K562 (cell line): ENCODE measurements around the gene ZMYM4. TPM values are rescaled to one million over a fixed set of nuclear protein-coding genes. Genes with fewer than 3 reads are reported as not detected.

Source experiments
- ADNP ChIP-seq: fragments of 200-800 bp; sonication (Bioruptor generic); IDR thresholded peaks from 2 replicates; pipeline ENCODE4 v1.6.1; 2016; ENCODE audit warnings: missing genetic modification characterization, missing compliant biosample characterization
- CAMTA2 ChIP-seq: fragments of 250-450 bp; sonication (Bioruptor Pico); conservative IDR thresholded peaks from 2 replicates; pipeline ENCODE4 v1.5.1; 2022
- CXXC5 ChIP-seq: fragments of 250-450 bp; sonication (Bioruptor Pico); IDR thresholded peaks from 2 replicates; pipeline ENCODE4 v1.8.0; 2022; ENCODE audit warnings: inconsistent platforms, mild to moderate bottlenecking, moderate library complexity
- DIDO1 ChIP-seq: fragments of 450-650 bp; IDR thresholded peaks from 2 replicates; pipeline ENCODE4 v1.6.1; 2016; ENCODE audit warnings: low read depth, missing biosample characterization, missing genetic modification characterization
- EGR1 ChIP-seq: fragments of 450-650 bp; conservative IDR thresholded peaks from 2 replicates; pipeline ENCODE4 v1.6.1; 2017; ENCODE audit warnings: mild to moderate bottlenecking
- FOS ChIP-seq: IDR thresholded peaks from 3 replicates; pipeline ENCODE4 v1.6.1; 2011; ENCODE audit not compliant: insufficient read length; ENCODE audit errors: extremely low read depth
- HCFC1 ChIP-seq: IDR thresholded peaks from 2 replicates; pipeline ENCODE4 v1.6.1; 2012; ENCODE audit warnings: low read depth, low read length, improper control_type of control experiment
- ILF3 ChIP-seq: fragments of 450-650 bp; IDR thresholded peaks from 2 replicates; pipeline ENCODE4 v1.6.1; 2018; ENCODE audit warnings: antibody characterized with exemption, mild to moderate bottlenecking, moderate library complexity, borderline replicate concordance
- JUN ChIP-seq, 2 experiments: sonication (generic) in 1 of 2; formaldehyde crosslinking in 1 of 2; IDR thresholded peaks; 2 replicates each; pipeline versions ENCODE4 v1.6.1 to v1.8.0; 2012 to 2022; ENCODE audit warnings: borderline replicate concordance in 2 of 2, mild to moderate bottlenecking in 2 of 2, improper control_type of control experiment in 1 of 2, low read depth in 1 of 2, low read length in 1 of 2, missing genetic modification reagents in 1 of 2
- KAT8 ChIP-seq: fragments of 450-650 bp; IDR thresholded peaks from 2 replicates; pipeline ENCODE4 v1.6.1; 2016; ENCODE audit warnings: low read depth, mild to moderate bottlenecking
- MAFF ChIP-seq: IDR thresholded peaks from 2 replicates; pipeline ENCODE4 v1.6.1; 2012; ENCODE audit warnings: low read length, improper control_type of control experiment
- MAFK ChIP-seq: IDR thresholded peaks from 2 replicates; pipeline ENCODE4 v1.6.1; 2011; ENCODE audit warnings: low read length, improper control_type of control experiment
- NFRKB ChIP-seq: fragments of 450-650 bp; IDR thresholded peaks from 2 replicates; pipeline ENCODE4 v1.6.1; 2016; ENCODE audit warnings: low read depth
- NRF1 ChIP-seq, 2 experiments: fragments of 450-650 bp; IDR thresholded peaks in 1 of 2; conservative IDR thresholded peaks in 1 of 2; 2 replicates each; pipeline ENCODE4 v1.6.1; 2014; ENCODE audit warnings: mild to moderate bottlenecking in 2 of 2
- NUFIP1 ChIP-seq: fragments of 450-650 bp; IDR thresholded peaks from 2 replicates; pipeline ENCODE4 v1.6.1; 2018; ENCODE audit not compliant: partially characterized antibody
- PHF8 ChIP-seq: fragments of 200-600 bp; sonication (generic); IDR thresholded peaks from 2 replicates; pipeline ENCODE4 v1.6.1; 2012; ENCODE audit warnings: mixed run types, mild to moderate bottlenecking, inconsistent platforms, low read length, moderate library complexity, borderline replicate concordance
- POLR2A ChIP-seq: fragments of 450-650 bp; conservative IDR thresholded peaks from 2 replicates; pipeline ENCODE4 v1.6.1; 2016
- POLR2H ChIP-seq: IDR thresholded peaks from 2 replicates; pipeline ENCODE4 v1.6.1; 2016; ENCODE audit warnings: missing genetic modification characterization, low read depth, mild to moderate bottlenecking, control low read depth, missing compliant biosample characterization, moderate library complexity
- SIN3A ChIP-seq, 2 experiments: fragments of 150-350 bp in 1 of 2; IDR thresholded peaks; 2 replicates each; pipeline ENCODE4 v1.6.1; 2011 to 2016; ENCODE audit warnings: borderline replicate concordance in 2 of 2, low read depth in 2 of 2, low read length in 2 of 2, mild to moderate bottlenecking in 2 of 2, moderate library complexity in 2 of 2; ENCODE audit not compliant: control insufficient read depth in 1 of 2
- SMAD1 ChIP-seq: fragments of 150-350 bp; IDR thresholded peaks from 2 replicates; pipeline ENCODE4 v1.6.1; 2014; ENCODE audit warnings: low read length, low read depth; ENCODE audit not compliant: partially characterized antibody
- TAF9B ChIP-seq: fragments of 450-650 bp; IDR thresholded peaks from 2 replicates; pipeline ENCODE4 v1.6.1; 2018; ENCODE audit warnings: mild to moderate bottlenecking; ENCODE audit not compliant: partially characterized antibody
- TCF3 ChIP-seq: sonication (generic); formaldehyde crosslinking; IDR thresholded peaks from 2 replicates; pipeline ENCODE4 v1.4.0; 2020; ENCODE audit warnings: mild to moderate bottlenecking, missing genetic modification reagents
- ZKSCAN3 ChIP-seq: fragments of 250-450 bp; sonication (Bioruptor Pico); IDR thresholded peaks from 2 replicates; pipeline ENCODE4 v1.4.0; 2020
- ZNF12 ChIP-seq: sonication (generic); formaldehyde crosslinking; IDR thresholded peaks from 2 replicates; pipeline ENCODE4 v1.4.0; 2020; ENCODE audit warnings: mild to moderate bottlenecking, missing genetic modification reagents
- ZNF143 ChIP-seq: sonication (generic); formaldehyde crosslinking; IDR thresholded peaks from 2 replicates; pipeline ENCODE4 v1.9.0; 2022; ENCODE audit warnings: mild to moderate bottlenecking, missing genetic modification reagents
- ZNF3 ChIP-seq: fragments of 250-450 bp; sonication (Bioruptor Pico); IDR thresholded peaks from 2 replicates; pipeline ENCODE4 v1.5.0; 2021; ENCODE audit warnings: mild to moderate bottlenecking, moderate library complexity
- ZNF354B ChIP-seq: fragments of 250-450 bp; sonication (Bioruptor Pico); IDR thresholded peaks from 2 replicates; pipeline ENCODE4 v1.4.0; 2020
- polyA plus RNA-seq, 8 experiments: library from polyadenylated mRNA; depleted of rRNA in 4 of 8; stranded (reverse) in 5 of 8; unstranded in 3 of 8; fragments of >200 nt; fragmentation: Nextera tagmentation in 2 of 8; fragmentation: Illumina TruSeq in 1 of 8; extraction: Ambion mirVana in 2 of 8; extraction: Trizol in 1 of 8; gene quantifications; 2 replicates each; pipeline versions ENCODE4 v1.2.1 to v1.2.3, GENCODE V29; 2011 to 2014; ENCODE audit warnings: inconsistent platforms in 1 of 8, missing spikeins in 1 of 8
- total RNA-seq, 7 experiments: library from RNA; depleted of rRNA in 6 of 7; stranded (reverse); fragments of >200 nt in 6 of 7; fragmentation: Illumina TruSeq in 2 of 7; extraction: Trizol in 2 of 7; gene quantifications; 2 replicates each; pipeline versions ENCODE4 v1.2.1 to v1.2.3, GENCODE V29; 2011 to 2021; ENCODE audit warnings: low replicate concordance in 1 of 7
- TF ChIP-seq, protein P1 (sequence below): fragments of 250-450 bp; sonication (Bioruptor Pico); IDR thresholded peaks from 2 replicates; pipeline ENCODE4 v1.8.0; 2022; ENCODE audit warnings: inconsistent platforms, mild to moderate bottlenecking, moderate library complexity, borderline replicate concordance

Gene ZMYM4
- total and polyA plus RNA-seq, 9 of the 15 experiments (the other 6 are each of a cell fraction or from before 2014, with no cell fraction given), result 15.2 to 77.2 (median 63.3) TPM

DNA sequence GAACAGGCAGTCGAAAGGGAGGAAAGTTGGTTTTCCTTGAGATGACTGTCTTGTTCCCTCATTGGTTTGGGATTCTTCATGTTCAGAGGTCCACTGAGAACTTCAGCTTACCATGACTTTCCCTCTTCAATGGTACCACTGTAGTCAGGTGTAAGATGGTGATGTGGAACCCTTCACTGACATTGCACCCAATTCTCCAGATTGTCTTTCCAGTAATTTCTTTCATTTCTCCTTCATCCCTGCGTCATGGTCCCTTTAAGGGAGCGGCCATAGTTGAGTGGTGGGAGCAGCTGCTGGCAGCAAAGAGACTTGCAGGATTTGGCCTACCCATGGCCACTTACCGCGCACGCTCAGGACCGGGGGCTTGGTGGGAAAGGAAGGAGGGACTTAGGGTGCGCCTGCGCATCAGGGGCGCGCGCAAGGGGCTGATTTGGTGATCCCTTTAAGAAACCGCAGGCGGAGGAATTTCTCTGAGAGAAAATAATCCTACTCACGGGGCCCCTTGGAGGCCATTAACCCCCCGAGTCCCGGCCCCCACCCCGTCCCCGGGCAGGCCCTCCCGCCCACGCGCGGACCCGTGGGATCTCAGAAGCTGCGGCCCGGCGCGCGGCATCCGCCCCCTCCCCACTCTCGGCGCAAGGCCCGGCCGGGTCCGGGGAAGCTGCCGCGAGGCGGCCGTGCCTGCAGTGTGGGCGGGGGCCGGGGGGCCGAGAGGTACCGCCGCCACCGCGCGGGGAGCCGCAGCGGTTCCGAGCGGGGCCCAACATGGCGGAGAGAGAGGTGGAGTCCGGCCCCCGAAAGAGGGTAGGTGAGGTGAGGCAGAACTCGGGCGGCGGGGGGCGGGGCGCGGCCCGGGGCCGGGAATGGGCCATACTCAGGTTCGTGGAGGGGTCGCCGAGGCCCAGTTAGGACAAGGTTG lies at the start of gene ZMYM4 (continued):
- TF ChIP-seq NRF1 (conservative IDR thresholded peaks at IDR 0.05 in 1 of 2, IDR thresholded peaks at IDR 0.05 in 1 of 2) (peak; percentile 99), MAFK (0 out of 2 replicates have a peak, but pooled peaks have one; percentile 36), DIDO1 (peak; percentile 60), ADNP (tag) (no peak), ZKSCAN3 (CRISPR knock-in tag) (no peak), POLR2H (tag) (0 out of 2 replicates have a peak, but pooled peaks have one; percentile 57), HCFC1 (peak; percentile 55), JUN (IDR thresholded peaks at IDR 0.05; ENCODE audit: borderline replicate concordance, low read depth, low read length) (0 out of 2 replicates have a peak, but pooled peaks have one; percentile 7), JUN (CRISPR knock-in tag; IDR thresholded peaks at IDR 0.05; ENCODE audit: borderline replicate concordance) (no peak), PHF8 (peak; percentile 86), KAT8 (no peak), NFRKB (peak; percentile 88), CXXC5 (CRISPR knock-in tag) (peak; percentile 63), TCF3 (CRISPR knock-in tag) (peak; percentile 20; the same call in 1 of the 2 replicates), EGR1 (peak; percentile 79), ZNF12 (CRISPR knock-in tag) (0 out of 2 replicates have a peak, but pooled peaks have one; percentile 16), NUFIP1 (no peak), SMAD1 (peak; percentile 21), FOS (no peak), ZNF3 (no peak), POLR2A (peak; percentile 72), TAF9B (peak; percentile 33), ZNF354B (CRISPR knock-in tag) (no peak), SIN3A (IDR thresholded peaks at IDR 0.05; ENCODE audit: borderline replicate concordance in 2 of 2, control insufficient read depth in 1 of 2, low read depth in 2 of 2, low read length in 2 of 2) (peak; percentile 68 to 81; a peak in 2 of 4 replicates), MAFF (no peak), ILF3 (peak; percentile 95), CAMTA2 (CRISPR knock-in tag) (0 out of 2 replicates have a peak, but pooled peaks have one; percentile 81), ZNF143 (CRISPR knock-in tag) (peak; percentile 44; the same call in 1 of the 2 replicates)
- TF ChIP-seq, protein P1, sequence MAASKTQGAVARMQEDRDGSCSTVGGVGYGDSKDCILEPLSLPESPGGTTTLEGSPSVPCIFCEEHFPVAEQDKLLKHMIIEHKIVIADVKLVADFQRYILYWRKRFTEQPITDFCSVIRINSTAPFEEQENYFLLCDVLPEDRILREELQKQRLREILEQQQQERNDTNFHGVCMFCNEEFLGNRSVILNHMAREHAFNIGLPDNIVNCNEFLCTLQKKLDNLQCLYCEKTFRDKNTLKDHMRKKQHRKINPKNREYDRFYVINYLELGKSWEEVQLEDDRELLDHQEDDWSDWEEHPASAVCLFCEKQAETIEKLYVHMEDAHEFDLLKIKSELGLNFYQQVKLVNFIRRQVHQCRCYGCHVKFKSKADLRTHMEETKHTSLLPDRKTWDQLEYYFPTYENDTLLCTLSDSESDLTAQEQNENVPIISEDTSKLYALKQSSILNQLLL (CRISPR knock-in tag), result no peak
